GM08714 (cell line): ENCODE results near the gene EID1.
"Not testable (repeated sequence)": the region's sequence is repeated elsewhere in the genome, so short reads cannot be mapped to it uniquely, and the experiment has no call there.

Experiments
- H3K4me3 ChIP-seq: fragments of 200-500 bp; sonication (Bioruptor generic); 2 replicates; pipeline ENCODE4 v1.5.1; 2014; ENCODE audit warnings: mild to moderate bottlenecking, low read length, inconsistent platforms
- ZNF274 ChIP-seq: IDR thresholded peaks from 2 replicates; pipeline ENCODE4 v1.6.1; 2012; ENCODE audit warnings: mild to moderate bottlenecking, low read depth, low read length

EID1 gene

GRCh38 chr15:48888836-48889235, 10.9 kb downstream of the EID1 start:
- TF ChIP-seq ZNF274 = no peak
- no peak overlapping the region for H3K4me3 ChIP-seq

DNA sequence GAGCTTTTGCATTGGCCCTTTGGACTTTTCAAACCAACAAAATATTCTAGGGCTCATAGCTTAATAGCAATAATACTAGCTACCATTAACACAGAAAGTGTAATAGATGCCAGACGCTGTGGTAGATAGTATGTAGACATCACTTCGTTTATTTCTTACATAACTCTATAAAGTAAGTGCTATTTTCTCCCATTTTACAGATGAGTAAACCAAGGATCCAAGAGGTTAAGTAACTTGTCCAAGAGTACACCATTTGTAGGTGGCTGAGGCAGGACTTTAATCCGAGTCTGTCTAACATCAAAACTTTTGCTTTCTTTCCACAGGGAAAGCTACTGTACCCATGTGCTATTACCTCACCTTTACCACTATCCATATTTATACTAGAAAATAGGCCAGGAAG, 12.0 kb downstream of the EID1 start:
- no peak overlapping the region for H3K4me3 ChIP-seq
- no peak for TF ChIP-seq ZNF274

DNA sequence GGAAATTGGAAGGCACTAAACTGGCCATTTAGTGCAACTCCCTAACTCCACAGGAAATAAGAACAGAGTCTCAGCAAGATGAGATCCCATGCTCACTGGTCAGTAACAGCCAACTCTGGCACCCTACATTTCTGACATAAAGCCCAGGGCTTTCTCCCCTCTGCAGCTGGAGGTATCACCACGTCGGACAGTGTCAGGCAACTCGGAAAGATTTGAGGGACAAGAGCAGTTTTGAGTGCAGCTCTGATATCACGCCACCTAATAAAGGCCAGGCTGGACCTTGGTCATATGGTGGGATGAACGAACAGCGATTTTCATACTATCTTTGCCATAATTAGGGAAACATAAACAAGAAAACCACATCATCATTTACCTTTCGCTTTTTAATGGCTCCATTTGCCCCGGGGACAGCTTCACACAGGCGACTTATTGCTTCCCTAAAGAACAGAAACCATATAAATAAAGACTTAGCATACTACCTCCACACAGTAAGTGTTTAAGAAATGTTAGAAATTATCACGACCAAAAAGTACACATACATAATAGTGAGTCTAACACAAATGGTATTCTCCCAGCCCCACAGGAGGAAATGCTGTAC, 12.5 kb downstream of the EID1 start:
- no peak for TF ChIP-seq ZNF274

DNA sequence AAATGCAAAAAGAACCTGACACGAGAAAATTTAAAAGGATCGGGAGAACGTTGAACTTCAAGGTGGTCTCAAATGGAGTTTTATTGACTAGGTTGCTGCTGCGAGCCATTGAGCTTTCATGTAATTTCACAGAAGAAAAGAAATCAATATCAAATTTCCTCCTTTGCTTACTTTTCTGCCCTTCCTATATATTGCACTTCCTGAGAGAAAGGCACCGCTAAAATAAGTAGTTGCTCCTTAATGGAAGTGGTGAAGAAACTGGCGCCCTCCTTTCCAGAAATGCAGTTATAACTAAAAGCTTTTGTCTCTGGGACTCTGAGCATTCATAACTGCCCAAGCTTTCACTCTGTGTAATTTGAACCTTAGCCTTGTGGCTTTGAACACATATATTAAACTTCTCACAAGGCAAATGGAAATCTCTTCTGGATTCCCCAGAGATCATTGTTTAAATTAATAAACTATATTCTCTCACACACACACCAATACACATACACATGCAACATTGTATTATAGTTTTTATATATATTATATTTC, 13.4 kb downstream of the EID1 start:
- TF ChIP-seq ZNF274 = no peak
- H3K4me3 ChIP-seq = no peak overlapping the region

More for the DNA sequence above, 12.5 kb downstream of the EID1 start:
- H3K4me3 ChIP-seq = no peak overlapping the region

- TF ChIP-seq ZNF274 = no peak
- no peak overlapping the region for H3K4me3 ChIP-seq
Observed at GRCh38 chr15:48893311-48893710, 15.4 kb downstream of the EID1 start.

DNA sequence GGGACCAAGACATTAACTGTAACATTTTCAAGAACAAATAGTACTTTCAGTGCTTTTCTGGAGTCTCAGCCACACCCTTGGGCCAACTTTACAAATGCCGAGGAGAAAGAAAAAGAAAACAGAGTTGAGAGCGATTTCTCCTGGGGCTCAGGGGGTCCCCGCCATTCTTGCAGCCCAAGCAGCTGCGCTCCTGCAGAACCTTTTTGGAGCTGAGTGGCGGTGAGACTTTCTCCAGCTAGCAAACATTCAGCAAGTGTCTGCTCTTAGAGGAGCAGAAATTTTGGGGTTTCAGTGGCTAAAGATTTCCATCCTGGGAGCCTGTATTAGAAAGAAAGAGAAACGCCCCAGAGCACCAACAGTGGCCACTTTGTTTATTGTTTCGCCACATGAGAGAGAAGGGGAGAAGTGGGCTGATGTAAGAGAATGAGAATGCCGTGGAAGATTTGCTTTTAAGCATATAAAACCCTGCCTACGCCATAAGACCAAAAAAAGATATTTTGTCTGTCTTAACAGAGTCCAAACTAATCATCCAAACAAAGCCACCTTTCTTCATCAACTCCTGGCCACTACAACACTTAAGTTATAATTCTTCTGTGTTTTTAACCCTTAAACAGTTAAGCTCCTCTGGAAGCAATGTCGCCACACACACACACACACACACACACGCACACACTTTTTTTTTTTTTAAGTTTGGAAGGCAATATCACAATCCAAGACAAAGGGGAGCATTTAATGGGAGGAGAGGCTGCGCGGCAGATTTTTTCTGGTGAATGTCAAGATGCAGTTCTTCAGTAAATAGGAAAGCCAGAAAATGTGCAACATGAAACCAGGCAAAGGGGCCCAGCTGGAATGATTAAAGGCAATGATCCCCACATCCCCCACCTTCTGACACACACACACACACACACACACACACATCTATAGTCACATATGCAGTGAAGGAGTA, 19.2 kb downstream of the EID1 start:
- no peak overlapping the region for H3K4me3 ChIP-seq
- no peak for TF ChIP-seq ZNF274

DNA sequence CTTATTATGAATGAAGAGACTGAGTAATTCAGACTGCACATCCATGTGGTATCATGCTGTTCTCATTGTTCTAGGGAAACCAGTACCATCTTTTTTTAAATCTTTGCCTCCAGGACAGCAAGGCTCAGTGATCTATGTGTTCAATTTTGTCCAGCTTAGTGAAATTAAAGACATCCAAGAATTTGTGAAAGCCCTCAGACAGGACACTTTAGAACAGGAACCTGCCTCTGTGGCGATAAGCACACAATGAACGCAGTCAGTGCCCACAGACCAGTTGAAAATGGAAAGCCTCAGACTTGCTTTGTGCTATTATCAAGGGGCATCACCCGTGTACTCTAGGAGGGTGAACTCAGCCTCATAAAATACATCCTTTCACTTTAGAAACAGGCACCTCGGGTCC, 20.1 kb downstream of the EID1 start:
- TF ChIP-seq ZNF274 = no peak
- H3K4me3 ChIP-seq = no peak overlapping the region

- H3K4me3 ChIP-seq = no peak overlapping the region
Observed at GRCh38 chr15:48898446-48898845, 20.5 kb downstream of the EID1 start.

DNA sequence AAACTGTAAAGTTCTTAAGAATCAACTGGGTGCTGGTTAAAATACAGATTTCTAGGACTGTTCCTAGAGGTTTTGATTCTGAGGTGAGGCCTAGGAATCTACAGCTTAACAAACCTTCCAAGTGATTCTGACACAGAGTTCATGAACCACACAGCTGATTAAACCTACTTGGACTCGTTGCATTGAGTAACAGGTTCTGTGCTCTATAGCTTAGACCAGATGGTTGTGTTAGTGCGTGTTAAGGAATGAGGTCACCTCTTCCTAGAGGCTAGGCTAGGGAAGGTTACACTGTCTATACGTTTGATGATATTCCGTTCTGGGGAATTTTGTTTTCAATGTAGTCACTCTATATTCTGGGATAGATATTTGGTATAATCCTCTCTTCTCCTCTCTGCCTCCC, 21.9 kb downstream of the EID1 start:
- TF ChIP-seq ZNF274 = no peak
- no peak overlapping the region for H3K4me3 ChIP-seq

More at GRCh38 chr15:48898446-48898845, 20.5 kb downstream of the EID1 start:
- TF ChIP-seq ZNF274 = no peak

DNA sequence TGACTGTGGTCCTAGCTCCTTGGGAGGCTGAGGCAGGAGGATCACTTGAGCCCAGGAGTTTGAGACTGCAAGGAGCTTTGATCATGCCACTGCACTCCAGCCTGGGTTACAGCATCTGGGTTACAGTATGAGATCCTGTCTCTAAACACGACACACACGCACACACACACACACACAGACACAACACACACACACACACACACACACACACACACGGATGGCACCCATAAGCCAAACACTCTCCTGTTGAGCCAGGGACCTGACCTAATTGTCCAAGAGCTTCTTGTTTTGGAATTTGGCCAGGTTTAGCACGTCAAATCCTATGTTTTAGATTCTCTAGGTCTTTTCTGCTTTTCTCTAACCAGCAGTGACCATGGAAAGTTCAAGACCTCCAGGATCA, 26.8 kb downstream of the EID1 start:
- TF ChIP-seq ZNF274 = no peak
- no peak overlapping the region for H3K4me3 ChIP-seq

DNA sequence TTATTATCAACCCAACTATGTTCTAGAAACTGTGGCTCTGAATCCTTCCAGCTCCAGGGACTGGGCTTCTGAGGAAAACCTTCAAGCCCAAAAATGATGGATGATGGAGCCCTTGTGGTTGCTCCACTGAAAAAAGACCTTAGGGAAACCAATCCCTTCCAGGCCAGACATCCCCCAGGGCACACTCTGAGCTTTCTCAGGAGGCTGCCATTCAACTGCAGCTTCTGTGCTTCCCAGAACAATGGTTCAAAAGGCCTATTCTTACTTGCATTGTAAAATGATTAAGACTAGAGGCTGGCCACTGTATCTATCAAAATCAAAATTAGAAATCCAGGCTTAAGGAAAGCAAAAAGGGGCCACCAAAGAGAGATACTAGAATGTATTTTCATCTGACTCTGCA, 27.3 kb downstream of the EID1 start:
- H3K4me3 ChIP-seq = no peak overlapping the region
- no peak for TF ChIP-seq ZNF274

- no peak for TF ChIP-seq ZNF274
- no peak overlapping the region for H3K4me3 ChIP-seq
Observed at GRCh38 chr15:48905847-48906246, 27.9 kb downstream of the EID1 start.

GRCh38 chr15:48909313-48909712, 31.4 kb downstream of the EID1 start:
- H3K4me3 ChIP-seq = not testable (repeated sequence)

GRCh38 chr15:48910554-48910953, 32.6 kb downstream of the EID1 start:
- H3K4me3 ChIP-seq = not testable (repeated sequence)

DNA sequence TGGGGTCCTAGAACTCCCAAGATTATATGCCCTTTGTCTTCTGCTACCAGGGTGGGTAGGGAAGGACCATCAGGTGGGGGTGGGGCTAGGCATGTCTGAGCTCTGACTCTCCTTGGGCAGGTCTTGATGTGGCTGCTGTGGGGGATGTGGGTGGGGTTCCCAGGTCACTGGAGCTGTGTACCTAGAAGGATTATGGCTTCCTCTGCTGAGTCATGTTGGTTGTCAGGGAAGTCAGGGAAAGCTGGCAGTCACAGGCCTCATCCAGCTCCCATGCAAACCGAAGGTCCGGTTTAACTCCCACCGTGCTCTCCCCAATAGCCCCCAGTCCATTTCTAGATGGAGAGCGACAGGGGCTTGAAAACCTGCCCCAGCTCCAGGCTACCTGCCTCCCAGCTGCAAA, 35.2 kb downstream of the EID1 start:
- no peak for TF ChIP-seq ZNF274
- no peak overlapping the region for H3K4me3 ChIP-seq

DNA sequence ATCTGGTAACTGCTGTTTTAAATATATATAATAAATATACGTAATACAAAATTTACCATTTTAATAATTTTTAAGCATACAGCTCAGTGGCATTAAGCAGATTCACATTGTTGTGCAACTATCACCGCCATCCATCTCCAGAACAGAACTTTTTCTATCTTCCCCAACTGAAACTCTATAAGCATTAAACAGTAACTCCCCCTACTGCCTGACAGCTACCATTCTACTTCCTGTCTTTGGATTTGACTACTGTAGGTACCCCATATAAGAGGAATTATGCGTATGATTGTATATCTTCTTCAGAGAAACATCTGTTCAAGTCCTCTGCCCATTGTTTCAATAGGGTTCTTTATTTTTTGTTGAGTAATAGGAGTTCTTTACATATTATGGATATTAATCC, 36.8 kb downstream of the EID1 start:
- no peak for TF ChIP-seq ZNF274
- H3K4me3 ChIP-seq = no peak overlapping the region
